Activated CD8-positive, alpha-beta memory T cell treated with anti-CD3 and anti-CD28 coated beads for 1 hour (primary cell): ENCODE measurements around the gene CCDC12.

ENCODE experiments used
- DNase-seq, 2 donors: peaks; one replicate each; pipeline ENCODE4 v3.0.0-alpha.2; 2020; ENCODE audit warnings: low read depth in 1 of 2; ENCODE audit errors: extremely low read depth in 1 of 2

CCDC12 gene

DNA sequence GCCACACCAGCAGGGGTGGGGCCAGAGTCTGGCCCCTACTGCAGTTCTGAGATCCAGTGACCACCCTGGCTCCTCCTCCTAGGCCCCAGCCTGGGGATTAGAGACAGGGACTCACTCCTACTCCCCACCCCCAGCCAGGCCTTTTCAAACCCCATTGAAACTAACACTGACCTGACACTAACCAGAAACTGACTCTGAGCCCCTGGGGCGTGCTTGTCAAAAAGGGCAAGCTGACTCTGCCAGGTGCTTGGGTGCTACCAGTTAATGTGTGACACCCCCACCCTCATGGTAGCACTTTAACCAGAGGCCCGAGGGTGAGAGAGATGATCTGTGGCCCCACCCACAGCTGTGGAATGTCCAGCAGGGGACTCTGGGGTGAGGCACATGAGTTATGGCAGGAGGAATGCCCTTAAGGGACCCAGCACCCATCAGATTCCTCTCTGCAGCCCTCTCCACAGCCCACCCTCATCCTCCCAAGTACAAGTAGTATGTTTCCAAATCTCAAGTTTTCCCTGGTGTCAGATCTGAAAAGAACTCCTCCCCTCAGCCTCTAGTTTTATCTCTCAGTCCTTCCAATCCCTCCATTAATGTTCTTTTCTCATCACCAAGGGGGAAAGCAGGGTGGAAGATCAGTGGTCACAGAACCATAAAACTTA is 97.6 kb downstream of the CCDC12 start:
- no peak for DNase-seq

DNA sequence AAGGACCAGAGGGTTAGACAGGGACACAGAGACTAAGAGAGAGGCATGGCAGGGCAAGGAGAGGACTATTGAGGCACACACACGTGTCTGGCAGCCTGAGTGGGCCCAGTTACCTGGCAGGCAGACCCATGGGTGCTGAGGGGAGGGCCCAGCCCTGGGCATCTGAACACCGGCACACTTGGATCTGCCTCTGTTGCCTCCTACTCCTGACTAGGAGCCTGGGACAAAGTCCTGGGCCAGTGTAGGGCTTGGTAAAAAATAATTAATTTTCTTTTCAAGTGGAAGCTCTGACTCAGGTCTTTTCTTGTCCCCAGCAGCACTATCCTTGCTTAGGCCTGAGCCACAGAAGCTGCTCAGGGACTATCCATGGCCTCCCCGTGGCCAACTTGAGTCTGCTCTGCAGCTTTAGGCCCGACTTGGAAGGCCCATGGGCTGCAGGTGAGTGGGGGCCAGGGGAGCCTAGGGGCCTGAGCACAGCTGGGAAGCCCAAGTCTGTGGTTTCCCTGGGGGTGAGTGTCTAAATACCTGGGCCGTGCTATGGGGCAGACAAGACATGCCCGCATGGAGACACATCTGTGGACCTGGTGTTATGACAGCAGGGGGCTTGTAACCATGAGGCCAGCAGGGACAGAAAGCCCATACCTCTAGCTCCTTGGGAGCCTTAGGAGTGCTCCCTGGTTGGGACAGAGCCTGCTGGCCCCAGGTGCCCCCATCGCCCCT is 99.0 kb downstream of the CCDC12 start, which contains the start of gene PTH1R:
Gene PTH1R (plus strand): TSS at position 316 of the 720 bp plus-strand sequence. CDS start 5,839 bp downstream, outside the sequence.
- DNase-seq = no peak

- no peak for DNase-seq
Measured at GRCh38 chr3:46876313-46877300, 99.9 kb downstream of the CCDC12 start.

- no peak for DNase-seq
Measured at GRCh38 chr3:46875560-46875959, 101.0 kb downstream of the CCDC12 start.

DNA sequence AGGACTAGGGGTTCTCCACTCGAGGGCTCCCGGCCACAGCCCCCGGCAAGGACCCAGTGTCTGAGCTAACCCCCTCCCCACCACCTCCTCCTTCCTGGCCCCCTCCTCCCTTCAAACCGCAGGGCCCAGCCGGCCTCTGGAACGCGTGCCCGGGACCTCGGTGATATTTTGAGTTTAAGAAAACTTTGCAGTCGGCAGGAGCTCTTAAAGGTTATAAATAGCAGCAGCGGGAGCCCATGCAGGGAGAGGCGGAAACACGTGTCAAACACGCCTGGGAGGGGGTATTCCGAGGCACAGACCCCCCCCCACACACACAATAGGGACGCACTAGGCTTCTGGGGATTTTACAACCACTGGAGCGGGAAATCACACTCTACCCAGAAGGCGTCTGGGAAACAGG is 102.1 kb downstream of the CCDC12 start:
- DNase-seq = no peak

GRCh38 chr3:46873521-46873920 is 103.0 kb downstream of the CCDC12 start:
- DNase-seq = no peak
